GM23338 (cell line): ENCODE measurements around the gene YIF1A. TPM values are rescaled to one million over a fixed set of nuclear protein-coding genes. Genes with fewer than 3 reads are reported as not detected.

Experiments used
- ATAC-seq: fragments of 200-7000 bp; cut with Tn5 transposase; 3 replicates; pipeline ENCODE4 v1.9.1; 2020
- DNase-seq: peaks from one replicate; pipeline ENCODE4 v3.0.0-alpha.2; 2015; ENCODE audit warnings: low spot score
- H2AFZ ChIP-seq: fragments of 200-600 bp; sonication (generic); 2 replicates; pipeline ENCODE4 v1.8.0; 2016; ENCODE audit warnings: antibody characterized with exemption, mild to moderate bottlenecking, moderate library complexity
- H3F3A ChIP-seq: fragments of 200-600 bp; sonication (generic); replicated peaks from 2 replicates; pipeline ENCODE4 v1.8.0; 2017; ENCODE audit warnings: antibody characterized with exemption, mixed run types, low read depth
- H3K27ac ChIP-seq: fragments of 200-600 bp; sonication (generic); 2 replicates; pipeline ENCODE4 v1.6.1; 2016; ENCODE audit warnings: low read depth
- H3K27me3 ChIP-seq: fragments of 200-600 bp; sonication (generic); 2 replicates; pipeline ENCODE4 v1.8.0; 2016; ENCODE audit warnings: mild to moderate bottlenecking, mixed run types, moderate library complexity; ENCODE audit not compliant: insufficient read depth
- H3K36me3 ChIP-seq: fragments of 200-600 bp; sonication (generic); 2 replicates; pipeline ENCODE4 v1.8.0; 2016; ENCODE audit warnings: mild to moderate bottlenecking; ENCODE audit not compliant: insufficient read depth
- H3K4me1 ChIP-seq: fragments of 200-600 bp; sonication (generic); 2 replicates; pipeline ENCODE4 v1.8.0; 2016; ENCODE audit warnings: mild to moderate bottlenecking, moderate library complexity; ENCODE audit not compliant: insufficient read depth
- H3K4me2 ChIP-seq: fragments of 200-600 bp; sonication (generic); 2 replicates; pipeline ENCODE4 v1.7.1; 2017; ENCODE audit warnings: mixed run types
- H3K4me3 ChIP-seq: fragments of 200-600 bp; sonication (generic); 2 replicates; pipeline ENCODE4 v1.6.1; 2016; ENCODE audit warnings: mixed run types
- H3K79me2 ChIP-seq: fragments of 200-600 bp; sonication (generic); replicated peaks from 2 replicates; pipeline ENCODE4 v1.8.0; 2017; ENCODE audit warnings: mild to moderate bottlenecking; ENCODE audit not compliant: insufficient read depth
- H3K9me2 ChIP-seq: fragments of 200-600 bp; sonication (generic); 2 replicates; pipeline ENCODE4 v1.8.0; 2017; ENCODE audit not compliant: insufficient read depth
- H4K20me1 ChIP-seq: fragments of 200-600 bp; sonication (generic); replicated peaks from 2 replicates; pipeline ENCODE4 v1.8.0; 2017; ENCODE audit warnings: mild to moderate bottlenecking; ENCODE audit not compliant: insufficient read depth
- H3K27ac Mint-ChIP-seq: 2 replicates; pipeline ENCODE4 v1.8.0; 2020; ENCODE audit warnings: inconsistent platforms, mild to moderate bottlenecking, moderate library complexity, mixed read lengths
- H3K27me3 Mint-ChIP-seq: 3 replicates; pipeline ENCODE4 v1.8.0; 2022; ENCODE audit warnings: low read depth, mild to moderate bottlenecking, moderate library complexity, mixed read lengths, inconsistent platforms; ENCODE audit not compliant: insufficient read depth, poor library complexity
- H3K36me3 Mint-ChIP-seq: 3 replicates; pipeline ENCODE4 v1.8.0; 2021; ENCODE audit warnings: low read depth, mild to moderate bottlenecking, inconsistent platforms, moderate library complexity, mixed read lengths
- H3K4me1 Mint-ChIP-seq: 3 replicates; pipeline ENCODE4 v1.8.0; 2020; ENCODE audit warnings: mild to moderate bottlenecking, inconsistent platforms, mixed read lengths
- H3K4me3 Mint-ChIP-seq: 3 replicates; pipeline ENCODE4 v1.8.0; 2021; ENCODE audit warnings: moderate library complexity, mild to moderate bottlenecking, inconsistent platforms, mixed read lengths
- H3K9me3 Mint-ChIP-seq: 3 replicates; pipeline ENCODE4 v1.8.0; 2020; ENCODE audit warnings: moderate library complexity, mild to moderate bottlenecking, inconsistent platforms, mixed read lengths
- CREB1 ChIP-seq: fragments of 250-450 bp; sonication (Bioruptor Pico); IDR thresholded peaks from 2 replicates; pipeline ENCODE4 v1.5.0; 2020; ENCODE audit warnings: low read depth, mild to moderate bottlenecking, moderate library complexity
- CTCF ChIP-seq, 2 experiments: fragments of 200-600 bp in 1 of 2; sonication (generic) in 1 of 2; conservative IDR thresholded peaks; 2 replicates each; pipeline versions ENCODE4 v1.5.1 to v1.6.1; 2016 to 2017; ENCODE audit warnings: antibody characterized with exemption in 2 of 2, low read depth in 2 of 2, mild to moderate bottlenecking in 2 of 2, moderate library complexity in 1 of 2
- ETS1 ChIP-seq: IDR thresholded peaks from 2 replicates; pipeline ENCODE4 v1.6.1; 2016; ENCODE audit warnings: antibody characterized with exemption
- EZH2 ChIP-seq: fragments of 200-600 bp; sonication (generic); IDR thresholded peaks from one replicate; pipeline ENCODE4 v1.8.0; 2017; ENCODE audit warnings: antibody characterized with exemption, mild to moderate bottlenecking, low read depth; ENCODE audit not compliant: unreplicated experiment
- EZH2phosphoT487 ChIP-seq: fragments of 200-600 bp; sonication (generic); IDR thresholded peaks from one replicate; pipeline ENCODE4 v1.8.1; 2018; ENCODE audit warnings: antibody characterized with exemption; ENCODE audit not compliant: unreplicated experiment
- JUNB ChIP-seq: IDR thresholded peaks from one replicate; pipeline ENCODE4 v1.6.1; 2016; ENCODE audit warnings: antibody characterized with exemption; ENCODE audit not compliant: unreplicated experiment
- NANOG ChIP-seq: IDR thresholded peaks from 2 replicates; pipeline ENCODE4 v1.6.1; 2016; ENCODE audit warnings: antibody characterized with exemption, borderline replicate concordance
- POLR2AphosphoS5 ChIP-seq: IDR thresholded peaks from 2 replicates; pipeline ENCODE4 v1.6.1; 2016; ENCODE audit warnings: antibody characterized with exemption, low read depth
- REST ChIP-seq: IDR thresholded peaks from one replicate; pipeline ENCODE4 v1.6.1; 2018; ENCODE audit warnings: antibody characterized with exemption; ENCODE audit not compliant: unreplicated experiment
- STAT1 ChIP-seq: IDR thresholded peaks from one replicate; pipeline ENCODE4 v1.6.1; 2016; ENCODE audit warnings: antibody characterized with exemption; ENCODE audit not compliant: unreplicated experiment
- ZNF114 ChIP-seq: fragments of 250-450 bp; sonication (Bioruptor Pico); IDR thresholded peaks from 2 replicates; pipeline ENCODE4 v1.5.0; 2020; ENCODE audit warnings: mild to moderate bottlenecking, moderate library complexity
- ZNF331 ChIP-seq: fragments of 250-450 bp; sonication (Bioruptor Pico); IDR thresholded peaks from 2 replicates; pipeline ENCODE4 v1.5.0; 2020; ENCODE audit warnings: low read depth, mild to moderate bottlenecking, moderate library complexity
- ZNF462 ChIP-seq: fragments of 250-450 bp; sonication (Bioruptor Pico); IDR thresholded peaks from 2 replicates; pipeline ENCODE4 v1.5.0; 2020; ENCODE audit warnings: mild to moderate bottlenecking, moderate library complexity
- polyA plus RNA-seq: library from polyadenylated mRNA; unstranded; fragments of >200 nt; fragmentation: Nextera tagmentation; extraction: Ambion mirVana; gene quantifications from 2 replicates; pipeline ENCODE4 v1.2.1, GENCODE V29; 2016
- total RNA-seq: library from RNA; depleted of rRNA; stranded (reverse); fragments of >200 nt; shearing (Covaris generic); gene quantifications from 2 replicates; pipeline ENCODE4 v1.2.3, GENCODE V29; 2014

The YIF1A gene
- total and polyA plus RNA-seq, 2 experiments from 2014 or later: 75.6 to 87.0 TPM

- no peaks in the 10 kb centered on the region for H4K20me1 ChIP-seq
- peaks cover 21% of the 10 kb centered on the region for H3K4me1 Mint-ChIP-seq
- ATAC-seq: no peak
Measured at GRCh38 chr11:66329165-66329673, 40.3 kb upstream of the YIF1A start.

More at GRCh38 chr11:66329165-66329673, 40.3 kb upstream of the YIF1A start:
- no peak for DNase-seq
- H3K4me1 ChIP-seq: peaks cover 5% of the 10 kb centered on the region; the same call in 1 of the 2 replicates
- Mint-ChIP-seq H3K36me3 (no peaks in the 10 kb centered on the region), H3K9me3 (no peaks in the 10 kb centered on the region), H3K27me3 (peaks cover 21% of the 10 kb centered on the region), H3K27ac (no peak overlapping the region), H3K4me3 (no peak overlapping the region)
- no peaks in the 10 kb centered on the region for H3F3A ChIP-seq
- H3K36me3 ChIP-seq: no peaks in the 10 kb centered on the region
- H3K4me3 ChIP-seq: no peak overlapping the region
- peak overlapping the region; percentile 68; the same call in 1 of the 2 replicates for H3K4me2 ChIP-seq
- peak overlapping the region; percentile 52; the same call in 1 of the 2 replicates for H2AFZ ChIP-seq
- no peaks in the 10 kb centered on the region for H3K79me2 ChIP-seq
- no peaks in the 10 kb centered on the region for H3K9me2 ChIP-seq
- no peaks in the 10 kb centered on the region for H3K27me3 ChIP-seq
- no peak overlapping the region for H3K27ac ChIP-seq
- no peak for TF ChIP-seq NANOG
- no peak for TF ChIP-seq ETS1
- TF ChIP-seq ZNF114 (CRISPR knock-in tag): no peak
- no peak for TF ChIP-seq CTCF (conservative IDR thresholded peaks at IDR 0.05; ENCODE audit: low read depth in 2 of 2)
- TF ChIP-seq ZNF462 (CRISPR knock-in tag): no peak
- TF ChIP-seq JUNB: no peak
- TF ChIP-seq STAT1: no peak
- no peak for TF ChIP-seq EZH2phosphoT487
- TF ChIP-seq REST: no peak
- no peak for TF ChIP-seq POLR2AphosphoS5
- no peak for TF ChIP-seq ZNF331
- no peak for TF ChIP-seq CREB1 (CRISPR knock-in tag)
- no peak for TF ChIP-seq EZH2
